AG09309 (cell line): Measurements from ENCODE around the gene DNM1L.

Experiments used
- DNase-seq: peaks from one replicate; pipeline ENCODE4 v3.0.0-alpha.2; 2010; ENCODE audit warnings: low read depth
- H3K4me3 ChIP-seq: 2 replicates; pipeline ENCODE4 v1.5.1; 2011; ENCODE audit warnings: mild to moderate bottlenecking, low read depth, low read length, moderate library complexity; ENCODE audit not compliant: control insufficient read depth
- CTCF ChIP-seq: IDR thresholded peaks from 2 replicates; pipeline ENCODE4 v1.5.1; 2011; ENCODE audit warnings: mild to moderate bottlenecking, low read depth, low read length, inconsistent platforms; ENCODE audit not compliant: insufficient read depth, control insufficient read depth; ENCODE audit errors: missing control alignments

DNM1L gene

GRCh38 chr12:32770141-32770540 is 91.0 kb downstream of the DNM1L start:
- no peak for TF ChIP-seq CTCF
- no peak for DNase-seq
- no peak overlapping the region for H3K4me3 ChIP-seq

GRCh38 chr12:32773691-32774090 is 94.6 kb downstream of the DNM1L start:
- DNase-seq = no peak
- TF ChIP-seq CTCF = no peak
- no peak overlapping the region for H3K4me3 ChIP-seq

- TF ChIP-seq CTCF = no peak
- no peak overlapping the region for H3K4me3 ChIP-seq
- no peak for DNase-seq
These were observed 97.2 kb downstream of the DNM1L start for GRCh38 chr12:32776258-32776657.

DNA sequence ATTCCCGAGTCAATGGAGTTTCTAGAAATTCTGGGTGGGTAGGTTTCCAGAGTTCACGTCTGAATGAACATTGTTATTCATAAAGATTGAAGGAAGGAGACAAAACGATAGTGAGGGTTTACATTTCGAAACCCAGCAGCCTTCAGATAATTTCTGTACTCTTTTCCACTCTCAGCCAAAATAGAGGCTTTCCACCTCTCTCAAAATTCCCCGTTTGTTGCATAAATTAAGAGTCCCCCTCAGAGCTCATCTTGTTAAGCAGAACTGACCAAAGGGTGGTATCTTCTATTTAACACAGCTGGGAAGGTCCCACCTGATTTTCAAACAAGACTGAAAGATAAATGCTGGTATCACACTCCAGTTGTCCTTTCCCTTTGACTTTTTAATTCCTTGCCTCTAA is 98.1 kb downstream of the DNM1L start:
- TF ChIP-seq CTCF = no peak
- DNase-seq = no peak

GRCh38 chr12:32777691-32778175 is 98.6 kb downstream of the DNM1L start:
- no peak for DNase-seq
- no peak for TF ChIP-seq CTCF

More for the DNA sequence above, 98.1 kb downstream of the DNM1L start:
- H3K4me3 ChIP-seq = no peak overlapping the region

DNA sequence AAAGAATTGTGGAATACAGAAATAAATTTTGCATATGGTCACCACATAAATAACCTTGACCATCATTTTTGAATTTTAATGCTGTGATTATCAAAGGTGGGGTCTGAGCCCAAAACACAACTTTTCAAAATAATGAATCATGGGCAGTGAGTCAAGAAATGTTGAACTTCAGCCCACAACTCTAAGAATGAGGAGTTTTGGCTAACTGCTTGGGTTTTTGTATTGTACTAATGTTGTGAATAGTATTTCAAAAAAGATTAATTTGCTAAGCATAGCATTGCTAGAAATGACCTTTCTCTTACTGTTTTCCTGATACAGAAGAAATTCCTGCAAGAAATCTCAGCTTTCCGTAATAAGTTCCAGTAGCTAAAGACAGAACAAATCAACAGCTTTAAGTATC is 101.0 kb downstream of the DNM1L start:
- no peak for DNase-seq

More at GRCh38 chr12:32777691-32778175, 98.6 kb downstream of the DNM1L start:
- H3K4me3 ChIP-seq = no peak overlapping the region

More for the DNA sequence above, 101.0 kb downstream of the DNM1L start:
- no peak overlapping the region for H3K4me3 ChIP-seq
- no peak for TF ChIP-seq CTCF
